Gastroesophageal sphincter (tissue), 3 donors: ENCODE data around the gene PPL.

Experiments
- EP300 ChIP-seq: sonication (generic); formaldehyde crosslinking; IDR thresholded peaks from one replicate; pipeline ENCODE4 v1.6.1; 2017; ENCODE audit warnings: antibody characterized with exemption, mild to moderate bottlenecking
- POLR2A ChIP-seq, 2 donors: fragments of 450-650 bp; IDR thresholded peaks; one replicate each; pipeline ENCODE4 v1.6.1; 2017; ENCODE audit warnings: antibody characterized with exemption in 2 of 2, mild to moderate bottlenecking in 2 of 2, moderate library complexity in 1 of 2
- POLR2AphosphoS5 ChIP-seq: sonication (generic); formaldehyde crosslinking; IDR thresholded peaks from one replicate; pipeline ENCODE4 v1.6.1; 2017; ENCODE audit warnings: antibody characterized with exemption
- TF ChIP-seq, protein P1 (sequence below), 4 experiments: fragments of 200-600 bp in 2 of 4; fragments of 450-650 bp in 2 of 4; sonication (generic) in 1 of 4; IDR thresholded peaks; one replicate each; pipeline ENCODE4 v1.5.1; 2017 to 2019; ENCODE audit warnings: antibody characterized with exemption in 4 of 4, mild to moderate bottlenecking in 2 of 4, moderate library complexity in 2 of 4

DNA sequence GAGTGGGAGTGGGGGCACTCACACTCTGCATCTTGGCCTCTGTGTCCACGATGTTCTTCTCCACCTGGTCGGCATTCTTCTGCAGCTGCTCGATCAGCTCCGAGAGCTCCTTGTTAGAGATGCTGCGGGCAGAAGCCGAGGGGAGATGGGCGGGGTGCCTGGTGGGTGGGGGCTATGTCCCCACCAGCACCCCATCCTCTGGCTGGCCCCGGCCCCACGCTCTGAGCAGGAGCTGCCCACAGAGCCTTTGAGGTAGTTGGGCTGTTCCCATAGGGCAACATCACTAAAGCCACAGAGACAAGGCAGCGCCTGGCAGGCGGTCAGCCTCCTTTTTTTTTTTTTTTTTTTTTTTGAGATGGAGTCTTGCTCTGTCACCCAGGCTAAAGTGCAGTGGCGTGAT lies 26.1 kb downstream of the PPL start:
- TF ChIP-seq, protein P1, sequence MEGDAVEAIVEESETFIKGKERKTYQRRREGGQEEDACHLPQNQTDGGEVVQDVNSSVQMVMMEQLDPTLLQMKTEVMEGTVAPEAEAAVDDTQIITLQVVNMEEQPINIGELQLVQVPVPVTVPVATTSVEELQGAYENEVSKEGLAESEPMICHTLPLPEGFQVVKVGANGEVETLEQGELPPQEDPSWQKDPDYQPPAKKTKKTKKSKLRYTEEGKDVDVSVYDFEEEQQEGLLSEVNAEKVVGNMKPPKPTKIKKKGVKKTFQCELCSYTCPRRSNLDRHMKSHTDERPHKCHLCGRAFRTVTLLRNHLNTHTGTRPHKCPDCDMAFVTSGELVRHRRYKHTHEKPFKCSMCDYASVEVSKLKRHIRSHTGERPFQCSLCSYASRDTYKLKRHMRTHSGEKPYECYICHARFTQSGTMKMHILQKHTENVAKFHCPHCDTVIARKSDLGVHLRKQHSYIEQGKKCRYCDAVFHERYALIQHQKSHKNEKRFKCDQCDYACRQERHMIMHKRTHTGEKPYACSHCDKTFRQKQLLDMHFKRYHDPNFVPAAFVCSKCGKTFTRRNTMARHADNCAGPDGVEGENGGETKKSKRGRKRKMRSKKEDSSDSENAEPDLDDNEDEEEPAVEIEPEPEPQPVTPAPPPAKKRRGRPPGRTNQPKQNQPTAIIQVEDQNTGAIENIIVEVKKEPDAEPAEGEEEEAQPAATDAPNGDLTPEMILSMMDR (IDR thresholded peaks at IDR 0.05): no peak
- no peak for TF ChIP-seq POLR2AphosphoS5
- TF ChIP-seq POLR2A (IDR thresholded peaks at IDR 0.05): no peak
- no peak for TF ChIP-seq EP300
